ENCODE measurements around the gene CHRNA1. TPM values are rescaled to one million over a fixed set of nuclear protein-coding genes. Genes with fewer than 3 reads are reported as not detected.

The CHRNA1 gene
- total and polyA plus RNA-seq, 2 experiments from 2014 or later = not detected

DNA sequence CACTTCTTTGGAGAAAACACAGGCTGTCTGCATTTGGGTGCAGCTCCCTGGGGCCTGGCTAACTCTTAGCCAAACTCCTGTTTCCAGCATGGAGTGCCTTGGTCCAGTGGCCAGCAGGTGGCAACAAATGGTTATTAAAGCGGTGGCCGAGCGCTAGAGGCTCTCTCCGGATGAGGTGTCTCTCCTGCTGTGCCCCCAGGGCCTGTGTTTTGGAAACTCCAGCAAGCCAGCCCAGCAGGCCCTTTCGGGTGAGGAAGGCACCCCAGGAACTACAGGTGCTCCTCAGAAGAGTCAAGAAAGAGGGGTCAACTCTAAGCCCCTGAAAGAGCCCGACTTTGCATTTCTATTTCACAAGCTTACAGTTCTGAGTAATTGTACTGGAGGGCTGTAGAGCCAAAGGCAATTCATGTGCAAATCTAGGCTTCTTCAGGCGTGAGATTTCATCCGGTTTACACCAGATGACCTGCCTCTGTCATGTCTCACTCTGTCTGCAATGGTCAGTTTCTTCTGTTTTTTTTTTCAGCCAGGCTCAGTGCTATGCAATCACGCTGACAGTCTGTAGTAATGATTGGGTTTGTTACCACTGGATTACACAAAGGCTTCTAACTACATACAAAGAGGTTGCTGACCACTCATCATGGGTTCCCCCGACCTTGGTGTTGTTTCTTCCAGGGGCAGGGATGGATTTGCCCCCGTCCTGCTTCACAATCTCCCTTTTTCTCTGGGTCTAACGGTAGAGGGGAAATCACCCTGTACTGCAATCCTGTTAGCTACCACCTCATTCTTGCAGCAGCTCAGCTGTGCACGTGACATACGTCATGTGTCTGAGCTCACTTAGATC lies 7.6 kb upstream of the CHRNA1 start (continued):
- TF ChIP-seq, protein P1, sequence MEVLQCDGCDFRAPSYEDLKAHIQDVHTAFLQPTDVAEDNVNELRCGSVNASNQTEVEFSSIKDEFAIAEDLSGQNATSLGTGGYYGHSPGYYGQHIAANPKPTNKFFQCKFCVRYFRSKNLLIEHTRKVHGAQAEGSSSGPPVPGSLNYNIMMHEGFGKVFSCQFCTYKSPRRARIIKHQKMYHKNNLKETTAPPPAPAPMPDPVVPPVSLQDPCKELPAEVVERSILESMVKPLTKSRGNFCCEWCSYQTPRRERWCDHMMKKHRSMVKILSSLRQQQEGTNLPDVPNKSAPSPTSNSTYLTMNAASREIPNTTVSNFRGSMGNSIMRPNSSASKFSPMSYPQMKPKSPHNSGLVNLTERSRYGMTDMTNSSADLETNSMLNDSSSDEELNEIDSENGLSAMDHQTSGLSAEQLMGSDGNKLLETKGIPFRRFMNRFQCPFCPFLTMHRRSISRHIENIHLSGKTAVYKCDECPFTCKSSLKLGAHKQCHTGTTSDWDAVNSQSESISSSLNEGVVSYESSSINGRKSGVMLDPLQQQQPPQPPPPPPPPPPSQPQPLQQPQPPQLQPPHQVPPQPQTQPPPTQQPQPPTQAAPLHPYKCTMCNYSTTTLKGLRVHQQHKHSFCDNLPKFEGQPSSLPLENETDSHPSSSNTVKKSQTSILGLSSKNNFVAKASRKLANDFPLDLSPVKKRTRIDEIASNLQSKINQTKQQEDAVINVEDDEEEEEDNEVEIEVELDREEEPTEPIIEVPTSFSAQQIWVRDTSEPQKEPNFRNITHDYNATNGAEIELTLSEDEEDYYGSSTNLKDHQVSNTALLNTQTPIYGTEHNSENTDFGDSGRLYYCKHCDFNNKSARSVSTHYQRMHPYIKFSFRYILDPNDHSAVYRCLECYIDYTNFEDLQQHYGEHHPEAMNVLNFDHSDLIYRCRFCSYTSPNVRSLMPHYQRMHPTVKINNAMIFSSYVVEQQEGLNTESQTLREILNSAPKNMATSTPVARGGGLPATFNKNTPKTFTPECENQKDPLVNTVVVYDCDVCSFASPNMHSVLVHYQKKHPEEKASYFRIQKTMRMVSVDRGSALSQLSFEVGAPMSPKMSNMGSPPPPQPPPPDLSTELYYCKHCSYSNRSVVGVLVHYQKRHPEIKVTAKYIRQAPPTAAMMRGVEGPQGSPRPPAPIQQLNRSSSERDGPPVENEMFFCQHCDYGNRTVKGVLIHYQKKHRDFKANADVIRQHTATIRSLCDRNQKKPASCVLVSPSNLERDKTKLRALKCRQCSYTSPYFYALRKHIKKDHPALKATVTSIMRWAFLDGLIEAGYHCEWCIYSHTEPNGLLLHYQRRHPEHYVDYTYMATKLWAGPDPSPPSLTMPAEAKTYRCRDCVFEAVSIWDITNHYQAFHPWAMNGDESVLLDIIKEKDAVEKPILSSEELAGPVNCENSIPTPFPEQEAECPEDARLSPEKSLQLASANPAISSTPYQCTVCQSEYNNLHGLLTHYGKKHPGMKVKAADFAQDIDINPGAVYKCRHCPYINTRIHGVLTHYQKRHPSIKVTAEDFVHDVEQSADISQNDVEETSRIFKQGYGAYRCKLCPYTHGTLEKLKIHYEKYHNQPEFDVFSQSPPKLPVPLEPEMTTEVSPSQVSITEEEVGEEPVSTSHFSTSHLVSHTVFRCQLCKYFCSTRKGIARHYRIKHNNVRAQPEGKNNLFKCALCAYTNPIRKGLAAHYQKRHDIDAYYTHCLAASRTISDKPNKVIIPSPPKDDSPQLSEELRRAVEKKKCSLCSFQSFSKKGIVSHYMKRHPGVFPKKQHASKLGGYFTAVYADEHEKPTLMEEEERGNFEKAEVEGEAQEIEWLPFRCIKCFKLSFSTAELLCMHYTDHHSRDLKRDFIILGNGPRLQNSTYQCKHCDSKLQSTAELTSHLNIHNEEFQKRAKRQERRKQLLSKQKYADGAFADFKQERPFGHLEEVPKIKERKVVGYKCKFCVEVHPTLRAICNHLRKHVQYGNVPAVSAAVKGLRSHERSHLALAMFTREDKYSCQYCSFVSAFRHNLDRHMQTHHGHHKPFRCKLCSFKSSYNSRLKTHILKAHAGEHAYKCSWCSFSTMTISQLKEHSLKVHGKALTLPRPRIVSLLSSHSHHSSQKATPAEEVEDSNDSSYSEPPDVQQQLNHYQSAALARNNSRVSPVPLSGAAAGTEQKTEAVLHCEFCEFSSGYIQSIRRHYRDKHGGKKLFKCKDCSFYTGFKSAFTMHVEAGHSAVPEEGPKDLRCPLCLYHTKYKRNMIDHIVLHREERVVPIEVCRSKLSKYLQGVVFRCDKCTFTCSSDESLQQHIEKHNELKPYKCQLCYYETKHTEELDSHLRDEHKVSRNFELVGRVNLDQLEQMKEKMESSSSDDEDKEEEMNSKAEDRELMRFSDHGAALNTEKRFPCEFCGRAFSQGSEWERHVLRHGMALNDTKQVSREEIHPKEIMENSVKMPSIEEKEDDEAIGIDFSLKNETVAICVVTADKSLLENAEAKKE (CRISPR knock-in tag; IDR thresholded peaks at IDR 0.05) = peak; percentile 99
- TF ChIP-seq EZH2phosphoT487 (IDR thresholded peaks at IDR 0.05; ENCODE audit: unreplicated experiment) = no peak

- Histone ChIP-seq H3K9me2 (ENCODE audit: insufficient read depth) (0 out of 2 replicates have a peak, but pooled peaks cover 4% of the 10 kb centered on the region), H3K27ac (ENCODE audit: low read depth) (peak overlapping the region; percentile 86), H4K20me1 (replicated peaks; ENCODE audit: insufficient read depth) (no peaks in the 10 kb centered on the region), H3K4me2 (peak overlapping the region; percentile 28), H2AFZ (no peak overlapping the region), H3K27me3 (ENCODE audit: insufficient read depth) (no peaks in the 10 kb centered on the region), H3K4me3 (no peak overlapping the region), H3K79me2 (replicated peaks; ENCODE audit: insufficient read depth) (no peaks in the 10 kb centered on the region), H3K36me3 (ENCODE audit: insufficient read depth) (no peaks in the 10 kb centered on the region), H3K4me1 (ENCODE audit: insufficient read depth) (peaks cover 24% of the 10 kb centered on the region), H3F3A (replicated peaks; ENCODE audit: low read depth) (peaks cover 23% of the 10 kb centered on the region)
- no peak for DNase-seq (ENCODE audit: low spot score)
- Mint-ChIP-seq H3K9me3 (no peaks in the 10 kb centered on the region), H3K36me3 (ENCODE audit: low read depth) (no peaks in the 10 kb centered on the region; the same call in 2 of the 3 replicates), H3K4me1 (peaks cover 43% of the 10 kb centered on the region), H3K27me3 (ENCODE audit: insufficient read depth, low read depth, poor library complexity) (peaks cover 9% of the 10 kb centered on the region), H3K4me3 (no peak overlapping the region; the same call in 2 of the 3 replicates), H3K27ac (peak overlapping the region; percentile 95)
- no peak for ATAC-seq
- TF ChIP-seq POLR2AphosphoS5 (IDR thresholded peaks at IDR 0.05; ENCODE audit: low read depth) (no peak), ZNF331 (CRISPR knock-in tag; IDR thresholded peaks at IDR 0.05; ENCODE audit: low read depth) (no peak)
Observed at GRCh38 chr2:174771136-174771535, 6.9 kb upstream of the CHRNA1 start.

Measured in GM23338 (cell line).